Activated CD4-positive, alpha-beta T cell treated with anti-CD3 and anti-CD28 coated beads, Interleukin-2, amount 50 U/mL, for 24 hours (primary cell): ENCODE results near the gene GLOD4.
"Not testable (repeated sequence)": the region's sequence is repeated elsewhere in the genome, so short reads cannot be mapped to it uniquely, and the experiment has no call there.

ENCODE experiments used
- DNase-seq, 2 donors: peaks; one replicate each; pipeline ENCODE4 v3.0.0-alpha.2; 2020; ENCODE audit warnings: low read depth in 1 of 2, low spot score in 1 of 2

The GLOD4 gene

GRCh38 chr17:778096-778495 is 4.0 kb downstream of the GLOD4 start:
- DNase-seq = no peak

GRCh38 chr17:774313-774584 is 7.8 kb downstream of the GLOD4 start:
- no peak for DNase-seq

- no peak for DNase-seq
Observed at GRCh38 chr17:773467-774312, 8.4 kb downstream of the GLOD4 start.

DNA sequence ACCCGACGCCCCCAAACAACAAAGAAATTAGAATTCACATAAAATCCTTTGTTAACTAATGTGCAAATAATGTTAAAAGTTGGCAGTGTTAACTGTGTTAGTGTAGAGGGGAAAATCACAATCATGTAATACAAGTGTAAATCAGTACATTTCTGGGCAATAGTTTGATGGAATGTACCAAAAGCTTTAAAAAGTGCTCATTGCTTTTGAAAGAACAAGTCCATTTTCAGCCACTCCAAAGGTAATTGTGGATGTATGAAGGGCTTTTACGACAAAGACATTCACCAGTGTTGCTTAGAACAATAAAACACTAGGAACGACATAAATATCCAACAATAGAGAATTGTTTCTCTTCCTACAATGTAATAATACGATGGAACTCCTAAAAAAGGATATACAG is 9.1 kb downstream of the GLOD4 start:
- no peak for DNase-seq

DNA sequence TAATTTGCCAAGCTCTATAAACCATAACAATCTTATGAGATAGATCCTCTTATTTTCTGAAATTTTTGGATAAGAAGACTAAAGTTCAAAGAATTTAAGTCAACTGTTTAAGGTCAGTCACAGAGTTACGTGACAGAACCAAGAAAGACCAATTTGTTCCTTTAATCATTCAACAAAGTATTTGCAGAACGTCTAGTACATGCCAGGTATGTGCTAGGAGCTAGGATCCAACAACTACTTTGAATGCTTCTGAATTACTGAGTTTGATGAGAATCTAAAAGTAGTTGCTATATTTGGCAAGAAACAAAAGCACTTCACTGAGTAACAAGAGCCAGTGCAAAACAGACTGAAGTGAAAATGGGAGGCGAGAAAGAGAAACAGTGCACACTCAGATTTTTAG is 15.0 kb downstream of the GLOD4 start:
- DNase-seq = no peak

GRCh38 chr17:760371-760770 is 21.7 kb downstream of the GLOD4 start:
- DNase-seq = no peak

DNA sequence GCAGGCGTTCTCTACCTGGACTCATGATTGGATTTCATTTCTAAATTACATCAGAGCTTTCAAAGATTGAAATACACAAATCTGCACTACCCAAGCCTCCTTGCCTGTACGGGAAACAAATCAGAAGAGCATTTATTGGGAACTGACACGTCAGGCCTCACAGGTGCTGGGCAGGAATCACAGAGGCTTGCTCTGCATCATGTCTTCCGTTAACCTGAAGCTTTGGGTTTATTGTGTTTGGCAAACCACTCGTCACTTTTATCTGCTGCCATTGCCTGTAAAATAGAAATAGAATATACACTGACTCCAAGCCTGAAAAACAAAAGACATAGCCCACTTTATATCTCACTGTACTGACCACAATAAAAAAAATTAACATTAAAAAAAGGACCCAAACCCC is 22.1 kb downstream of the GLOD4 start:
- DNase-seq = no peak

DNA sequence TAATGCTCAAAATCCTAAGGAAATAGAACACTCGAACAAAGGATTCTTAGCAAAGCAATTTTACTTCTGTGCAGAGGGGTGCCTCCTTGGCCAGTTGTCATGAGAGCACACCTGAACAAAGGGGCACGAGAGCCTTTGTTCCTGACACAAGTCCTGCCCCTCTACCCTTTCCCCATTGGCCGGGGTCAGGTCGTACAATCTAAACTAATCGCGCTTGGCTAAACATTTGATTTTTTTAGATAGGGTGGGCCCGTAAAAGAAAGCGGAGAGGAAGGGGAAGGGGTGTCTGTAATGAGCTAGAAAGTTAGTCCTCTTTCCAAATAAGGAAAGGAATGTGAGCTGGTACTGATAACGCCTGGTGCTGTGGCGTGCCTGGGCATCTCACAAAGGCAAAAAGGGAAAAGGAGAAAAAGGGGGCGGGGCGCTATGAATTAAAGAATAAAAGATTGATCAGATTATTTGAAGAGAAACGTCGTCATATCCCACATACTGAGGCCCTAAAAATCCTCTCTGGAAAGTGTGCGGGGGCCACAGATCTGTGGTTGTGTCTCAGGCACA is 26.0 kb downstream of the GLOD4 start:
- DNase-seq = not testable (repeated sequence)

DNA sequence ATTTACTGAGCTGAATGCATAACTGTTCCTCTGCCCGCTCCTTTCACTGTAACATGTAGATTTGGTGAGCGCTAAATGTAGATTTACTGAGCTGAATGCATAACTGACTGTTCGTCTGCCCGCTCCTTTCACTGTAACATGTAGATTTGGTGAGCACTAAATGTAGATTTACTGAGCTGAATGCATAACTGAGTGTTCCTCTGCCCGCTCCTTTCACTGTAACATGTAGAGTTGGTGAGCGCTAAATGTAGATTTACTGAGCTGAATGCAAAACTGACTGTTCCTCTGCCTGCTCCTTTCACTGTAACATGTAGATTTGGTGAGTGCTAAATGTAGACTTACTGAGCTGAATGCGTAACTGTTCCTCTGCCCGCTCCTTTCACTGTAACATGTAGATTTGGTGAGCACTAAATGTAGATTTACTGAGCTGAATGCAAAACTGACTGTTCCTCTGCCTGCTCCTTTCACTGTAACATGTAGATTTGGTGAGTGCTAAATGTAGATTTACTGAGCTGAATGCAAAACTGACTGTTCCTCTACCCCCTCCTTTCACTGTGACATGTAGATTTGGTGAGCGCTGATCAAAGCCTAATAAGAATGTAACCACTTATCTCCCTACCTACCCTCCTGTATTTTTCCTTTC is 26.6 kb downstream of the GLOD4 start:
- DNase-seq = not testable (repeated sequence)

- no peak for DNase-seq
Observed at GRCh38 chr17:753418-753817, 28.7 kb downstream of the GLOD4 start.

DNA sequence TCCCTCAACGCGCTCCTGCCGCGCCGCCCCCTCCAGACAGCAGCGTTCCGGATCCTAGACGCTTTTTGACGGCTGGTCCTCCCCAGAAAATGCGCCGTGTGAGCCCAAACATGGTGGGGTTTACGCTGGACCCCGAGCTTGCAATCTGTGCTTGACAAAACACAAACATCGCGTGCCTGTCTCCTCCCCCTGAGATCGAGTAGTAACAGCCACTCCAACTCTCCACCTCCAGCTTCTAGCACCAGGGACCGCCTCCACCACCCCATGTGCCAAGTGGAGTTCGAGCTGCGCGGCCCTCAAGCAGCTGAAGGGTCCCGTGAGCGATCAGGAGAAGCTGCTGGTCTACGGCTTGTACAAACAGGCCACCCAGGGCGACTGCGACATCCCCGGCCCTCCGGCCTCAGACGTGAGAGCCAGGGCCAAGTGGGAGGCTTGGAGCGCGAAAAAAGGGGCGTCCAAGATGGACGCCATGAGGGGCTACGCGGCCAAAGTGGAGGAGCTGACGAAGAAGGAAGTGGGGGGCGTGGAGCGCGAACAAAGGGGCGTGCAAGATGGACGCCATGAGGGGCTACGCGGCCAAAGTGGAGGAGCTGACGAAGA is 29.4 kb downstream of the GLOD4 start:
- DNase-seq = peak in 1 of 2 donors; percentile 17

DNA sequence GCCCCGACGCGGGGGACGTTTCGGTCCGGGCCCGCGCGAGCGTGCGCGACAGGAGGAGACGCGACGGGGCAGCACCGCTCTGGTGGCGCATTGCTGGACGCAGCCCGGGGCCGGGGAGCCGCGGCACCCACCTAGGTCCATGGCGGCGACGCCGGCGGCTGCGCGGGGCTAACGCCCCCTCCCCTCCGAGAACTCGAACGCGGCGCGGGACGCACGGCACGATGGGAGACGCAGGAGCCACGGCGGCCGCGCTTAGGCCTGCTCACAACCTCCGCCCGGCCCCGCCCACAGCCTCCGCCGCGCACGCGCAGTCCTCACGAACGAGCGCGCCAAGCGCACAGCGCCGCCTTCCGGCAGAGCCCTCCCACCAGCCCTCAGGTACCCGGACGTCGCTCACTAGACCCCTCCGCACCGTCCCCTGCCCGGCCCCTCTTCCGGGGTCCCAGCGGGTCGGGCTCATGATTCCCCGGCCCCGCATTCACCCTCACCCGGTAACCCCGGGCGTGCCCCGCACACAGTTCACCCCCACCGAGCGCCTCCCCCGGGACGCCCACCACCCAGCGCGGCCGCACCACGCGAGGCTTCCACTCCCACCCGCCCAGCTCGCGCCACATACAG is 30.0 kb downstream of the GLOD4 start, which contains the start of gene GEMIN4:
Gene GEMIN4, minus strand, starts transcription at position 263 of the 618 bp plus-strand sequence. Its CDS starts 122 bp downstream, at position 141.
- DNase-seq = peak; percentile 95 to 100

DNA sequence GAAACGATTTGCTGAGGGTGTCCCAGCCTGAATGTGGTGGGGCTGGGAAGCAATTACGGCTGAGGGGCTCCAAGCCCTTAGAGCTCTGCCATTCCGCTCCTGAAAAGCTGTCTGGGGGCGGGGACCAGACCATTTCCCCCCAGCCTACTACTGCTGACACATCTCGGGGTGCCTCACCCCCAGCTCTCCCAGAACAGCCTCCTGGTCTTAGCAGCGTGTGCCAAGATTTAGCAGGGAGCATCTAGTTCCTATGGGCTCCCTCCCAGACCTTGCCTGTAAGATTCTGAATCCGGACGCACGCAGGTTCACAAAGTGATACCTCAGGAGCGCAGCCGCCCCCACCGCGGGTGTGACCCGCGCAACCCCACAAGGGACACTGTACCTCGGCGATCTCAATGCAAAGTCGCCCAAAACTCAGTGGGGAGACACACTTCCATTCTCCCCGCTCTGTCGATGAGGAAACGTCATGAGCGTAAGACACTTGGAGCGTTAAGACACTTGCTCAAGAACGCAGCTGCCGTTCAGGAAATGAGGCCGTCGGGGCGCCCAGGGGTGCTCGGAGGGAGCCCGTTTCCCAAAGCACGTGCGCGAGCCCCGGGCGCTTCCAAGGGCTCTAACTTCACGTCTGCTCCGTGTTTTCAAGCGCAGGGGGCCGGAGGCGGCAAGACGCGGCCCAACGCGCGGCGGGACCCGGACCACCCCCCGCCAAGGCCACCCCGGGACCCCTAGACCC is 30.6 kb downstream of the GLOD4 start:
- DNase-seq = peak in 1 of 2 donors; percentile 31

DNA sequence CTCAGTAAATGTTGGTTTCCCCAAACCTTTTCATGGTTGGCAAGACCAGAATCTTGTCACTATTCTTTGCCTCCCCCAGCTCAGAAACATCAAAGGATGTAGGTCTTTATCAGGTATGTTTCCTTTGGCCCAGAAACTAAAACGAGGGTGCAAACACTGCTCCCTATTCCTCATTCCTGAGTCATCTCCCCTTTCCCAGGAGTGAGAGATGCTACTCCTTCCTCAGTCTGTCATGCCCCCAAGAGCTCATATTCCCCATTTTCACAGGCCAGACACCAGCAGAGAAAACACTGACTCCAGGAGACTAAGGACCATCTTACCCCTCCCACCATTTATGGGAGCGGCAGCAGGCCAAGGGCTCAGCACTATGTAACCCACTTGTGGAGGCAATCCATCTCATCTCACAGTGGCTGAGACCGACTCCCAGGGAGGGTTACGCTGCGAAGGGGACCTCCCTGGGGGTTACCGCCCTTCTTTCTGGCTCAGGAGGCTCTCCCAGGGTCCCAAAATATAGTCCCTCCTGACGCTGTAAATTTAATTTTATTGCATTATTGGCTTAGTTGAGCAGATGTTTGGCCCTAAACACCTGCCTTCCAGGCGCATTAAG is 31.5 kb downstream of the GLOD4 start:
- no peak for DNase-seq

DNA sequence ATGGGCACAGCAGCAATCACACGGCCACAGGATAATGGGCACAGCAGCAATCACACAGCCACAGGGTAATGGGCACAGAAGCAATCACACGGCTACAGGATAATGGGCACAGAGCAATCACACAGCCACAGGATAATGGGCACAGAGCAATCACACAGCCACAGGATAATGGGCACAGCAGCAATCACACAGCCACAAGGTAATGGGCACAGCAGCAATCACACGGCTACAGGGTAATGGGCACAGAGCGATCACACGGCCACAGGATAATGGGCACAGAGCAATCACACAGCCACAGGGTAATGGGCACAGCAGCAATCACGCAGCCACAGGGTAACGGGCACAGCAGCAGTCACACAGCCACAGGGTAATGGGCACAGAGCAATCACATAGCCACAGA is 32.7 kb downstream of the GLOD4 start:
- not testable (repeated sequence) for DNase-seq

GRCh38 chr17:748604-749003 is 33.5 kb downstream of the GLOD4 start:
- DNase-seq = not testable (repeated sequence)

GRCh38 chr17:746783-747629 is 35.1 kb downstream of the GLOD4 start:
- no peak for DNase-seq

- DNase-seq = no peak
Observed at GRCh38 chr17:746181-746580, 35.9 kb downstream of the GLOD4 start.

DNA sequence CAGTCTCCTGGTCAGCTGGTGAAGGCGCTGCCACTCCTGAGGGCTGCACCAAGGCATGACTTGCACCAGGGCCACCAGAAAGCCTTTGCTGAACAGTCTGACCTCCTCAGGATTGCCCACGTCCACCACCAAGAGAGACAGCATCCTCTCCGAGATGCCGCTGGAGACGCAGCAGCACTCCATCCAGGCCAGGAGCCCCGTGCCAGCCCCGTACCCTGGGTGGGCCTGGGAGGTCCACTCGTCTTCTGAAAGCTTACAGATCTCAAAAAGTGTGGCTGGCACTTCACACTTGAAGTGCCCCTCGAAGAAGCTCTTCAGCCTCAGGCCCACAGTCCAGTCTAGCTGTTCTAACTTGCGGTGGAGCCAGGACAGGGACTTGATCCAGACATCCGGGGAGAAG is 36.7 kb downstream of the GLOD4 start:
- DNase-seq = no peak

DNA sequence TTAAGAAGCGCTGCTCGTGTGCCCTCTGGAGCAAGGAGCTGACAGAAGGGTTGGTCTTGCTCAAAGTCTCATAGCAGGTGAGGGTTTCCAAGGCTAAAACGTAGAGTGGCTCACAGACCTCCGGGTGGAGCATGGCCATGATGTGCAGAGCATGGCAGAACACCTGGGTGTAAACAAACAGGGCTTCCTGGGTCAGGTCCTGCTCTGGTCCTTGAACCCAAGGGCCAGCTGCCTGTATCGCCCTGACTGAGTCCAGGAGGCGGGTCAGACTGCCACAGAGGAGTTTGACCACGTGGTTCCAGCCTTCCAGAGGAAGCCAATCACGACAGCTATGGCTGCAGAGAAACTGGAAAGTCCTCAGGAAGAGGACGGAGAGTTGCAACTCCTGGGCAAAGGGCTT is 37.1 kb downstream of the GLOD4 start:
- DNase-seq = no peak
